Neural progenitor cell (in vitro differentiated cells): ENCODE measurements around the gene RAD51B.

Experiments used
- CTCF ChIP-seq: fragments of 200-600 bp; sonication (generic); IDR thresholded peaks from 2 replicates; pipeline ENCODE4 v1.5.1; 2017; ENCODE audit warnings: antibody characterized with exemption, mild to moderate bottlenecking
- EZH2 ChIP-seq: fragments of 200-600 bp; sonication (generic); IDR thresholded peaks from 2 replicates; pipeline ENCODE4 v1.6.1; 2017; ENCODE audit warnings: antibody characterized with exemption, mild to moderate bottlenecking, moderate library complexity
- EZH2phosphoT487 ChIP-seq: fragments of 200-600 bp; sonication (generic); IDR thresholded peaks from 2 replicates; pipeline ENCODE4 v1.6.1; 2017; ENCODE audit warnings: antibody characterized with exemption

DNA sequence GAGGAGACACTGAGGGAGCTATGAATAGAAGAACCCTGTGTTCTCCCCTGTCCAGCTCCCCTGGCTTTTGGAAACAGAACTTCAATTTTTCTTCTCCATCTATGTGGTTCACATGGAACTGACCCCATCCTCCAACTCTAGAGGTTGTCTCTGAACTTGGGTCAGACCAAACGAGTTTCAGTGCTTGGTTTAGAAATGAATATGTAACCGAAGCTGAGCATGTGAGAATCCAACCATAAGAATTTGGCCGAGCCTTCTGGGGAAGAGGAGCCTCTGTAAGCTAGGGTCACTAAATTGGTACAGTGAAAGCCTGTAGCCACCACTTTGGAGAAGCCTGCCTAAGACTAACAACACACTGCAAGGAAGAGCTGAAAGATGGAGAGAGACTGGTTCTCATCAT lies 508.9 kb downstream of the RAD51B start:
- TF ChIP-seq CTCF: no peak
- TF ChIP-seq EZH2: no peak
- no peak for TF ChIP-seq EZH2phosphoT487
